Endothelial cell of hepatic sinusoid (primary cell): ENCODE measurements around the gene RPH3AL.
"Not testable (repeated sequence)": the region's sequence is repeated elsewhere in the genome, so short reads cannot be mapped to it uniquely, and the experiment has no call there.

Experiments
- in situ Hi-C: cut with HindIII; loops from 2 replicates; pipeline ENCODE4 v1.10.0; 2017; ENCODE audit warnings: low sequenced_read_pairs

RPH3AL gene

GRCh38 chr17:320809-321385, 31.7 kb downstream of the RPH3AL start:
- in situ Hi-C loops = no loop called here

- in situ Hi-C loops = no loop called here
Measured at GRCh38 chr17:320139-320538, 32.5 kb downstream of the RPH3AL start.

DNA sequence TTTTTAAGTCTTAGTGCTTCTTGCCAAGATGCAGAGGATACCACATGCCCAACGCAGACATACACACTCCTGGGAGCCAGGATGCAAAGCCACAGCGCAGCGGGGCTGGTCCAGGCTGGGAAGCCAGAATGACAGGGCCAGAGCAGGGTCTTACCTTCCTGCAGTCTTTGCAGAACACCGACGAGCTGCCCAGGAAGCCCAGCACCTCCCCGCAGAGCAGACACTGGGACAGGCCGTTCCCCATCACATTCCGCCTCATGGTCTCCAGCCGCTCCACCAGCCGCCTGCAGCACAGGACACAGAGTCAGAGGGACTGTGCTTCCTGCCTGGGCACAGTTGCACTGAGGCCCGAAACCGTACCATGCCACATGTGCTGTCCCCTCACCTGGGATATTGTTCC, 33.3 kb downstream of the RPH3AL start:
- in situ Hi-C loops = no loop called here

DNA sequence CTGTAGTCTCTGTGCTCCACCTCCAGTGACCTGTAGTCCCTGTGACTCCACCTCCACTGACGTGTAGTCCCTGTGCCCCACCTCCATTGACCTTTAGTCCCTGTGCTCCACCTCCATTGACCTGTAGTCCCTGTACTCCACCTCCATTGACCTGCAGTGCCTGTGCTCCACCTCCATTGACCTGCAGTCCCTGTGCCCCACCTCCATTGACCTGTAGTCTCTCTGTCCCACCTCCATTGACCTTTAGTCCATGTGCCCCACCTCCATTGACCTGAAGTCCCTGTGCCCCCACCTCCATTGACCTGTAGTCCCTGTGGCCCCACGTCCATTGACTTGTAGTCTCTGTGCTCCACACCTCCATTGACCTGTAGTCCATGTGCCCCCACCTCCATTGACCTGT, 35.5 kb downstream of the RPH3AL start:
- in situ Hi-C loops = not testable (repeated sequence)

GRCh38 chr17:315399-315798, 37.2 kb downstream of the RPH3AL start:
- in situ Hi-C loops = not testable (repeated sequence)

- in situ Hi-C loops = not testable (repeated sequence)
Measured at GRCh38 chr17:314614-314944, 38.0 kb downstream of the RPH3AL start.

GRCh38 chr17:313911-314613, 38.5 kb downstream of the RPH3AL start:
- in situ Hi-C loops = no loop called here

DNA sequence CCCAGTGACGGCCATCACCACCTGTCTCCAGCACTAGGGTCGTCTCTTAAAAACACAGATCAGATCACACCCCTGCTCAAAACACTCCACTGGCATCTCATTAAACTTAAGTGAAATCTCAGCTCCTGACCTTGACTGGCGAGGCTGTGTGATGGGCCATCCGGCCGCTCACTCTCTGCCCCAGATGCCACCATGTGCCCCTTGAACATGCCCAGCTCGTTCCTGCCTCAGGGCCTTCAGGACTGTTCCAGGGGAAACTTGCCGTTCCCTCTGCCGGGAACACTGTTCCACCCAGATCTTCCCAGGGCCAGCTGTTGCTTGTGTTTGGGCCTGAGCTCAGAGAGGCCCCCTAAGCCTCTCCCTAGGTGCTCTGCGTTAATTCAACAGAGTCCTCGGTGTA, 39.4 kb downstream of the RPH3AL start:
- in situ Hi-C loops = no loop called here

- in situ Hi-C loops = no loop called here
Measured at GRCh38 chr17:312476-313148, 40.0 kb downstream of the RPH3AL start.

- in situ Hi-C loops = no loop called here
Measured at GRCh38 chr17:311119-311782, 41.4 kb downstream of the RPH3AL start.

GRCh38 chr17:310111-311010, 42.2 kb downstream of the RPH3AL start:
- in situ Hi-C loops = no loop called here

- in situ Hi-C loops = no loop called here
Measured at GRCh38 chr17:309361-309888, 43.2 kb downstream of the RPH3AL start.

- in situ Hi-C loops = no loop called here
Measured at GRCh38 chr17:307741-308507, 44.7 kb downstream of the RPH3AL start.

DNA sequence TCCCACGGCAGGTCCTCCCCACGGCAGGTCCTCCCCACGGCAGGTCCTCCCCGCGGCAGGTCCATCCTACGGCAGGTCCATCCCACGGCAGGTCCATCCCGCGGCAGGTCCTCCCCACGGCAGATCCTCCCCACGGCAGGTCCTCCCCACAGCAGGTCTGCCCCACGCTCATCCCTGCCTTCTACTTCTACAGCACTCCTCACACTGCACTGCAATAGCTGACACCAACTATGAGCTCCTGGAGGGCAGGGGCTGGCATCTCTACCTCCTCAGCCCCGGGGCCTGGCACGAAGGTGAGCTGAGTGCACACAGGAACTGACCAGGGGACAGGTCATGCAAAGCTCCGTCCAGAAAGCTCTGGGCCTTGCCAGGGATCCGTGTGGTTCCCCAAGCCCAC, 45.3 kb downstream of the RPH3AL start:
- in situ Hi-C loops = no loop called here

GRCh38 chr17:306536-307294, 45.9 kb downstream of the RPH3AL start:
- in situ Hi-C loops = no loop called here

DNA sequence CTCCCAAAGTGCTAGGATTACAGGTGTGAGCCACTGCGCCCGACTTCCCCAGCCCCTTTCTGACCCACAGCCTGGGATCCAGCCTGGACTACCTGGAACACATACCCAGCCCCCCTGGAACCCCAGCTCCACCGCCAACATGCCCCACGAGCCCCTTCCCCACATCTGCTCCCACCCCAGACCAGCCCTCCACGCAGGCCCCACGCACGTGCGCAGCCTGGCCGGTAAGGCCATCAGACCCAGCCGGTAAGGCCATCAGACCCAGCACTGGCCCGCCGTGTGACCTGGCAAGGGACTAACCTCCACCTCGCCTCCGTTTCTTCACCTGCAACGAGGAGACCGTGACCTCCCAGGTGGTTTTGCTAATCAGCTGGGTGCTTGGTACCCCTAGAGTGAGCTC, 46.5 kb downstream of the RPH3AL start:
- in situ Hi-C loops = no loop called here

- in situ Hi-C loops = no loop called here
Measured at GRCh38 chr17:305090-305976, 47.3 kb downstream of the RPH3AL start.

DNA sequence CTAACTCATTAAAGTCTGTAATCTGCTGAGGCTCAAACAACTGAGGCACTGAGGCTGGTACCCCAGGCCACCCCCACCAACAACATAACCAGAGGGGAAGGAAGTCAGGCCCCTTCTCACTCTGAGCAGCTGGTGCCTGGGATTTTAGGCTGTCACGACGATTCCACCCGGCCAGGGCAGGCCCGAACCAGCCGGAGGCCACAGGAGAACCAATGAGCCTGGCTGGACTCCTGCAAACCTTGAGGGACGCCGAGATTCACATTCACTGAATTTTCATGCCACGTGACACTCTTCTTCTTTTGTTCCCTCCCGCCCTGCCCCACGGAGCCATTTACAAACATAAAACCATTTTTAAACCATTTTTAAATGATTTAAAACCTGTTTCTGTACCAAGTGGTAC, 48.1 kb downstream of the RPH3AL start:
- in situ Hi-C loops = no loop called here
